ENCODE results near the gene ERICH3.

Gene ERICH3

GRCh38 chr1:74611887-74612286 is 61.7 kb downstream of the ERICH3 start:
- H3K4me3 ChIP-seq (ENCODE audit: low read depth, low read length), result no peak overlapping the region
- POLR2A ChIA-PET, result no interaction called here
- CTCF ChIA-PET, result no interaction called here

GRCh38 chr1:74610961-74611360 is 62.6 kb downstream of the ERICH3 start:
- no peak for DNase-seq (ENCODE audit: low read depth, low spot score)
- CTCF ChIA-PET, result no interaction called here
- no peak overlapping the region for H3K4me3 ChIP-seq (ENCODE audit: low read depth, low read length)
- no peak for TF ChIP-seq CTCF (IDR thresholded peaks at IDR 0.05; ENCODE audit: insufficient read depth, low read length, missing control alignments)
- POLR2A ChIA-PET, result no interaction called here

More at GRCh38 chr1:74611887-74612286, 61.7 kb downstream of the ERICH3 start:
- TF ChIP-seq CTCF (IDR thresholded peaks at IDR 0.05; ENCODE audit: insufficient read depth, low read length, missing control alignments), result no peak
- no peak for DNase-seq (ENCODE audit: low read depth, low spot score)

GRCh38 chr1:74609810-74610371 is 63.7 kb downstream of the ERICH3 start:
- H3K4me3 ChIP-seq (ENCODE audit: low read depth, low read length), result no peak overlapping the region
- CTCF ChIA-PET, result no interaction called here
- DNase-seq (ENCODE audit: low read depth, low spot score), result no peak
- no peak for TF ChIP-seq CTCF (IDR thresholded peaks at IDR 0.05; ENCODE audit: insufficient read depth, low read length, missing control alignments)
- POLR2A ChIA-PET, result no interaction called here

- H3K4me3 ChIP-seq (ENCODE audit: low read depth, low read length), result no peak overlapping the region
- TF ChIP-seq CTCF (IDR thresholded peaks at IDR 0.05; ENCODE audit: insufficient read depth, low read length, missing control alignments), result no peak
- DNase-seq (ENCODE audit: low read depth, low spot score), result no peak
- ChIA-PET POLR2A (no interaction called here), CTCF (no interaction called here)
Observed at GRCh38 chr1:74596717-74597116, 76.9 kb downstream of the ERICH3 start.

- DNase-seq (ENCODE audit: low read depth, low spot score), result no peak
- ChIA-PET CTCF (no interaction called here), POLR2A (no interaction called here)
- no peak overlapping the region for H3K4me3 ChIP-seq (ENCODE audit: low read depth, low read length)
- no peak for TF ChIP-seq CTCF (IDR thresholded peaks at IDR 0.05; ENCODE audit: insufficient read depth, low read length, missing control alignments)
Observed at GRCh38 chr1:74593887-74594866, 79.4 kb downstream of the ERICH3 start.

GRCh38 chr1:74592580-74593355 is 80.8 kb downstream of the ERICH3 start:
- CTCF ChIA-PET, result no interaction called here
- no peak for DNase-seq (ENCODE audit: low read depth, low spot score)
- TF ChIP-seq CTCF (IDR thresholded peaks at IDR 0.05; ENCODE audit: insufficient read depth, low read length, missing control alignments), result no peak
- POLR2A ChIA-PET, result no interaction called here
- H3K4me3 ChIP-seq (ENCODE audit: low read depth, low read length), result no peak overlapping the region
